ENCODE results near the gene MTHFD2.

Gene MTHFD2

GRCh38 chr2:74233648-74234047 is 35.2 kb downstream of the MTHFD2 start:
- no peak for DNase-seq
- Histone ChIP-seq H3K4me3 (ENCODE audit: low read depth, low read length) (no peak overlapping the region), H3K27ac (no peak overlapping the region), H3K36me3 (replicated peaks) (no peaks in the 10 kb centered on the region), H3K27me3 (replicated peaks) (no peaks in the 10 kb centered on the region)
- in situ Hi-C loops (cut with HindIII; ENCODE audit: low pct_ligation_motif_present, low sequenced_read_pairs) = no loop called here
- TF ChIP-seq, protein P1, sequence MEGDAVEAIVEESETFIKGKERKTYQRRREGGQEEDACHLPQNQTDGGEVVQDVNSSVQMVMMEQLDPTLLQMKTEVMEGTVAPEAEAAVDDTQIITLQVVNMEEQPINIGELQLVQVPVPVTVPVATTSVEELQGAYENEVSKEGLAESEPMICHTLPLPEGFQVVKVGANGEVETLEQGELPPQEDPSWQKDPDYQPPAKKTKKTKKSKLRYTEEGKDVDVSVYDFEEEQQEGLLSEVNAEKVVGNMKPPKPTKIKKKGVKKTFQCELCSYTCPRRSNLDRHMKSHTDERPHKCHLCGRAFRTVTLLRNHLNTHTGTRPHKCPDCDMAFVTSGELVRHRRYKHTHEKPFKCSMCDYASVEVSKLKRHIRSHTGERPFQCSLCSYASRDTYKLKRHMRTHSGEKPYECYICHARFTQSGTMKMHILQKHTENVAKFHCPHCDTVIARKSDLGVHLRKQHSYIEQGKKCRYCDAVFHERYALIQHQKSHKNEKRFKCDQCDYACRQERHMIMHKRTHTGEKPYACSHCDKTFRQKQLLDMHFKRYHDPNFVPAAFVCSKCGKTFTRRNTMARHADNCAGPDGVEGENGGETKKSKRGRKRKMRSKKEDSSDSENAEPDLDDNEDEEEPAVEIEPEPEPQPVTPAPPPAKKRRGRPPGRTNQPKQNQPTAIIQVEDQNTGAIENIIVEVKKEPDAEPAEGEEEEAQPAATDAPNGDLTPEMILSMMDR (IDR thresholded peaks at IDR 0.05; ENCODE audit: low read depth, low read length, missing control alignments) = no peak

DNA sequence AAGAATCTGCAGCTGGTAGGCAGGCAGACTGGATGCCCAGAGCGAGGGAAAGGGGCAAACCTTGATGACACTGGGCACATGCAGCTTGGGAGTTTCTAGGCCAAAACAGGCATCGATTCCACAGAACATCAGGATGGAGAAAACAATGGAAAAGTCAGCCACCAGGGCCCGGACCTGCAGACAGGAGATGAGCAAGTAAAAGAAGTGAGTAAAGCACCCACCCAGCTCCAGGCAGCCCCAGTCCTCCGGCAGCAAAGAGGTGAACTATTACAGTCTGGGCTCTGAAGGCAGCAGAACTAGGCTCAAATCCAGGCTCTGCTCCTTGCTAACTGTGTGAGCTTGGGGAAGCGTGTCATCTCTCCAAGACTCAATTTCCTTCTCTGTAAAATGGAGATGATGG is 36.6 kb downstream of the MTHFD2 start:
- TF ChIP-seq, protein P1 (IDR thresholded peaks at IDR 0.05; ENCODE audit: low read depth, low read length, missing control alignments) = no peak
- no peaks in the 10 kb centered on the region for H3K36me3 ChIP-seq (replicated peaks)
- in situ Hi-C loops (cut with HindIII; ENCODE audit: low pct_ligation_motif_present, low sequenced_read_pairs) = no loop called here
- no peak overlapping the region for H3K4me3 ChIP-seq (ENCODE audit: low read depth, low read length)
- H3K27me3 ChIP-seq (replicated peaks) = no peaks in the 10 kb centered on the region
- DNase-seq = no peak
- H3K27ac ChIP-seq = no peak overlapping the region

- in situ Hi-C loops (cut with HindIII; ENCODE audit: low pct_ligation_motif_present, low sequenced_read_pairs) = no loop called here
- TF ChIP-seq, protein P1 (IDR thresholded peaks at IDR 0.05; ENCODE audit: low read depth, low read length, missing control alignments) = no peak
- H3K27me3 ChIP-seq (replicated peaks) = no peaks in the 10 kb centered on the region
- peak; percentile 68 for DNase-seq
- no peak overlapping the region for H3K4me3 ChIP-seq (ENCODE audit: low read depth, low read length)
- no peaks in the 10 kb centered on the region for H3K36me3 ChIP-seq (replicated peaks)
- H3K27ac ChIP-seq = no peak overlapping the region
Measured at GRCh38 chr2:74238879-74239278, 40.5 kb downstream of the MTHFD2 start.

DNA sequence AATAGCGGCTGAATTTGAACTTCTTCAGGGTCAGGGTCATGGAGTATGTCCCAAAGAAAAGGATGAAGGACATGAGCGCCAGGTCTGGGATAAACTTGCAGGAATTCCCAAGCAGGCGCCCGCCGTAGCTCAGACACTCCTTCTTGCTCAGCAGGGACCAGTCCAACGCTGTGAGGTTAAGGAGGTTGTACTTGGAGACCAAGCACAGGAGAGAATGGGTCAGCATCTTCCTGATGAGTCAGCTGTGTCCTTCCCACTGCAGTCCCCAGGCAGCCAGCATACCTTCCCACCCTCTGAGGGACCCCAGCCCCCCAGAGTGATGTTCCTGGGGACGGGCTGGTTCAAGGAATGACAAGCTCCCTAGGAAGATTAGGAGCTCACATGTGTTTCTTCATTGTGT is 40.9 kb downstream of the MTHFD2 start:
- TF ChIP-seq, protein P1 (IDR thresholded peaks at IDR 0.05; ENCODE audit: low read depth, low read length, missing control alignments) = no peak
- no peak overlapping the region for H3K27ac ChIP-seq
- in situ Hi-C loops (cut with HindIII; ENCODE audit: low pct_ligation_motif_present, low sequenced_read_pairs) = no loop called here

DNA sequence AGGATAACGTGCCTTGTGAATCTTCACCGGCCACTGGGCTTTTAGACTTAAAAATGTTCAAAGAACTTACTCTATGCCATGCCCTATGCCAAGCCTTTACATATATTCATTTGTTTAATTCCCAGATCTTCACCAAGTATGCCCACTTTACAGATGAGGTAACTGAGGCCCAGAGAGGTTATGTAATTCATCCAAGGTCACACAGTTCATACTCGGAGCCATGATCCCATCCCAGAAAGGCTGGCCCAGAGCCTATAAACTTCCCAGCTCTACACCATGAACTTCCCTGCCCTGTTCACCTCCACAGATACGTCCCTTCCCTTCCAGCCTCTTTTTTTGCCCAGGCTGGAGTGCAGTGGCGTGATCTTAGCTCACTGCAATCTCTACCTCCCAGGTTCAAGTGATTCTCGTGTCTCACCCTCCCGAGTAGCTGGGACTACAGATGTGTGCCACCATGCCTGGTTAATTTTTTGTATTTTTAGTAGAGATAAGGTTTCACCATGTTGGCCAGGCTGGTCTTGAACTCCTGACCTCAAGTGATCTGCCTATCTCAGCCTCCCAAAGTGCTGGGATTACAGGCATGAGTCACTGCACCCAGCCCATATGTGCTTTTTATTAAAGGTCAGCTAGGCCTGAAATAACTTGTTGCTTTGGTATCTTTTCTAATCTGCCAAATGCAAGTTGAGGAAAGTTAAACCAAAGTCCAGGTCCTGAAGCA is 44.1 kb downstream of the MTHFD2 start:
- H3K27ac ChIP-seq = no peak overlapping the region
- TF ChIP-seq, protein P1 (IDR thresholded peaks at IDR 0.05; ENCODE audit: low read depth, low read length, missing control alignments) = no peak
- H3K4me3 ChIP-seq (ENCODE audit: low read depth, low read length) = no peak overlapping the region
- no peaks in the 10 kb centered on the region for H3K36me3 ChIP-seq (replicated peaks)
- no peak for DNase-seq
- in situ Hi-C loops (cut with HindIII; ENCODE audit: low pct_ligation_motif_present, low sequenced_read_pairs) = no loop called here
- H3K27me3 ChIP-seq (replicated peaks) = no peaks in the 10 kb centered on the region

More for the DNA sequence above, 40.9 kb downstream of the MTHFD2 start:
- Histone ChIP-seq H3K4me3 (ENCODE audit: low read depth, low read length) (no peak overlapping the region), H3K36me3 (replicated peaks) (no peaks in the 10 kb centered on the region), H3K27me3 (replicated peaks) (no peaks in the 10 kb centered on the region)
- no peak for DNase-seq

- Histone ChIP-seq H3K27me3 (replicated peaks) (no peaks in the 10 kb centered on the region), H3K27ac (no peak overlapping the region), H3K4me3 (ENCODE audit: low read depth, low read length) (no peak overlapping the region), H3K36me3 (replicated peaks) (no peaks in the 10 kb centered on the region)
- in situ Hi-C loops (cut with HindIII; ENCODE audit: low pct_ligation_motif_present, low sequenced_read_pairs) = no loop called here
- no peak for DNase-seq
- TF ChIP-seq, protein P1 (IDR thresholded peaks at IDR 0.05; ENCODE audit: low read depth, low read length, missing control alignments) = no peak
Measured at GRCh38 chr2:74244286-74244685, 45.9 kb downstream of the MTHFD2 start.
